Measurements from ENCODE around the gene CIDEC.

DNA sequence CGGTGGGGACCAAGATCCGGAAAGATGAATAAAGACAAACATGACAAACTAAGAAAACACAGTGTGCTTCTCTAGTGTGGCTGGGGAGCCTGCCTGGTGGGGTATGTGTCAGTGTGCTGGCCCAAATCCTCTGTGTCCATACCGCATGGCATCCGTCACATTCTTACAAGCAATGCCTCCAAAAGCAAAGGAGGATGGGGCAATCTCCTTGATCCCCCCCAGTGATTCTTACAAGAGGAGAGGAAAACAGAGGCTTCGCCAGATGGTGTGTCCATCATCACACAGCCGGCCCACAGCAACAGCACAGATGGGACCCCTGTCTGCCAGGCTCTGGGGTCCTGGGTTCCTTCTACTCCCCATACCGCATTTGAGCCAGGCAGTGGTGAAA lies 36.3 kb upstream of the CIDEC start:
- TF ChIP-seq, protein P1, sequence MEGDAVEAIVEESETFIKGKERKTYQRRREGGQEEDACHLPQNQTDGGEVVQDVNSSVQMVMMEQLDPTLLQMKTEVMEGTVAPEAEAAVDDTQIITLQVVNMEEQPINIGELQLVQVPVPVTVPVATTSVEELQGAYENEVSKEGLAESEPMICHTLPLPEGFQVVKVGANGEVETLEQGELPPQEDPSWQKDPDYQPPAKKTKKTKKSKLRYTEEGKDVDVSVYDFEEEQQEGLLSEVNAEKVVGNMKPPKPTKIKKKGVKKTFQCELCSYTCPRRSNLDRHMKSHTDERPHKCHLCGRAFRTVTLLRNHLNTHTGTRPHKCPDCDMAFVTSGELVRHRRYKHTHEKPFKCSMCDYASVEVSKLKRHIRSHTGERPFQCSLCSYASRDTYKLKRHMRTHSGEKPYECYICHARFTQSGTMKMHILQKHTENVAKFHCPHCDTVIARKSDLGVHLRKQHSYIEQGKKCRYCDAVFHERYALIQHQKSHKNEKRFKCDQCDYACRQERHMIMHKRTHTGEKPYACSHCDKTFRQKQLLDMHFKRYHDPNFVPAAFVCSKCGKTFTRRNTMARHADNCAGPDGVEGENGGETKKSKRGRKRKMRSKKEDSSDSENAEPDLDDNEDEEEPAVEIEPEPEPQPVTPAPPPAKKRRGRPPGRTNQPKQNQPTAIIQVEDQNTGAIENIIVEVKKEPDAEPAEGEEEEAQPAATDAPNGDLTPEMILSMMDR (IDR thresholded peaks at IDR 0.05), result no peak
- no peak for TF ChIP-seq POLR2A (IDR thresholded peaks at IDR 0.05)
